ENCODE data around the gene MTHFR. TPM values are rescaled to one million over a fixed set of nuclear protein-coding genes. Genes with fewer than 3 reads are reported as not detected.

The MTHFR gene
- total and polyA plus RNA-seq, 2 of the 4 experiments (the other 2 are of a cell fraction) = 7.3 to 7.4 TPM

- TF ChIP-seq MAZ (IDR thresholded peaks at IDR 0.05; ENCODE audit: borderline replicate concordance, low read depth, low read length) (no peak), ELK1 (IDR thresholded peaks at IDR 0.05; ENCODE audit: borderline replicate concordance, low read depth, low read length) (no peak), RCOR1 (IDR thresholded peaks at IDR 0.05; ENCODE audit: insufficient replicate concordance, low read length) (no peak), USF2 (IDR thresholded peaks at IDR 0.05; ENCODE audit: low read depth, low read length) (no peak), MXI1 (IDR thresholded peaks at IDR 0.05; ENCODE audit: borderline replicate concordance, low read depth, low read length) (no peak), FOS (IDR thresholded peaks at IDR 0.05; ENCODE audit: low read depth, low read length) (no peak), CEBPB (IDR thresholded peaks at IDR 0.05; ENCODE audit: low read depth, low read length) (no peak), POLR2A (IDR thresholded peaks at IDR 0.05; ENCODE audit: low read depth, low read length) (no peak), NFE2L2 (IDR thresholded peaks at IDR 0.05; ENCODE audit: low read depth, low read length) (no peak)
- Histone ChIP-seq H3K23ac (ENCODE audit: low read depth, low read length) (no peak overlapping the region), H4K91ac (ENCODE audit: insufficient read depth, low read depth, low read length) (peak overlapping the region; percentile 77; the same call in 1 of the 2 replicates), H3K79me1 (ENCODE audit: low read depth in 1 of 2, low read length in 2 of 2) (peaks cover 0 to 17% of the 10 kb centered on the region in 2 experiments; a peak in 2 of 4 replicates), H4K8ac (ENCODE audit: low read depth in 2 of 2, low read length in 2 of 2) (peak overlapping the region in 1 of 2 experiments; percentile 92; a peak in 1 of 4 replicates), H3K9me1 (ENCODE audit: insufficient read depth, low read length) (peaks cover 34% of the 10 kb centered on the region), H3K56ac (ENCODE audit: extremely low read depth, insufficient read depth, low read length) (no peak overlapping the region), H3K4ac (ENCODE audit: low read depth, low read length) (peak overlapping the region; percentile 96), H3K9me3 (ENCODE audit: control insufficient read depth, insufficient read depth, low read length) (no peaks in the 10 kb centered on the region), H2AK9ac (replicated peaks; ENCODE audit: low read depth, low read length, poor library complexity) (peak overlapping the region; percentile 99), H2AK5ac (ENCODE audit: low read depth, low read length) (peak overlapping the region; percentile 94; the same call in 1 of the 2 replicates), H4K20me1 (ENCODE audit: insufficient read depth, low read length) (no peaks in the 10 kb centered on the region), H3K4me2 (ENCODE audit: low read depth, low read length) (no peak overlapping the region), H3K4me1 (ENCODE audit: control insufficient read depth, insufficient read depth, low read length) (peaks cover 39% of the 10 kb centered on the region), H2BK5ac (ENCODE audit: low read depth, low read length, poor library complexity, severe bottlenecking) (peak overlapping the region; percentile 86), H3K18ac (ENCODE audit: low read depth, low read length) (no peak overlapping the region; the same call in 1 of the 2 replicates), H2AFZ (replicated peaks; ENCODE audit: low read length, poor library complexity) (no peak overlapping the region), H2BK20ac (ENCODE audit: low read depth, low read length) (no peak overlapping the region; the same call in 1 of the 2 replicates), H3K14ac (replicated peaks; ENCODE audit: low read depth, low read length) (no peak overlapping the region), H3K36me3 (ENCODE audit: control insufficient read depth, insufficient read depth, low read length) (peaks cover 28% of the 10 kb centered on the region; the same call in 1 of the 2 replicates), H4K5ac (ENCODE audit: low read depth, low read length) (peak overlapping the region; percentile 69; the same call in 1 of the 2 replicates), H3K27me3 (ENCODE audit: control insufficient read depth, insufficient read depth, low read length) (no peaks in the 10 kb centered on the region), H3K9ac (ENCODE audit: low read depth, low read length) (no peak overlapping the region), H2BK15ac (ENCODE audit: low read depth, low read length) (peak overlapping the region; percentile 91; the same call in 2 of the 3 replicates), H3K4me3 (ENCODE audit: insufficient read depth, low read depth, low read length) (no peak overlapping the region), H3K27ac (ENCODE audit: insufficient read depth, low read length) (peak overlapping the region; percentile 90; the same call in 1 of the 2 replicates), H2BK120ac (ENCODE audit: low read depth, low read length) (peak overlapping the region; percentile 95; the same call in 1 of the 2 replicates)
- ChIA-PET POLR2A (ENCODE audit: unreplicated experiment) (no interaction called here), CTCF (no interaction called here)
- DNase-seq (no peak), ATAC-seq (ENCODE audit: low read depth) (no peak)
- no TSS peak for BruUV-seq (replicated peaks)
- in situ Hi-C loops (cut with MboI; ENCODE audit: low sequenced_read_pairs) = no loop called here
- dilution Hi-C loops (cut with HindIII; ENCODE audit: low sequenced_read_pairs, unreplicated experiment) = no loop called here
- WGBS, 2 experiments (ENCODE audit: extremely low coverage in 2 of 2, insufficient read length in 1 of 2) = 20% methylated on average over 2 of the region's 13 CpGs; no CpG with 5 or more reads in 1 of the 2 experiments
- intact Hi-C loops (cut with micrococcal nuclease) = no loop called here
These were observed 16.4 kb downstream of the MTHFR start for GRCh38 chr1:11789126-11790067.
